IMR-90 (cell line): ENCODE results near the gene CRISP2. TPM values are rescaled to one million over a fixed set of nuclear protein-coding genes. Genes with fewer than 3 reads are reported as not detected.

ENCODE experiments used
- ATAC-seq: fragments of 200-7000 bp; cut with Tn5 transposase; 2 replicates; pipeline ENCODE4 v1.9.1; 2020; ENCODE audit warnings: low read depth, mild to moderate bottlenecking, moderate library complexity
- BruUV-seq: library from RNA; stranded (reverse); fragments of 400-500 nt; replicated peaks from 2 replicates; lab custom pipeline; 2021; lab: Mats Ljungman, UMichigan
- CTCF ChIA-PET: fragments of 300-600 bp; formaldehyde crosslinking; extraction: SDS; loops from one replicate; lab custom pipeline; 2021; ENCODE audit warnings: antibody characterized with exemption; lab: Yijun Ruan, JAX
- POLR2A ChIA-PET: fragments of 300-600 bp; sonication (Branson Sonifier 250); formaldehyde crosslinking; loops from one replicate; lab custom pipeline; 2022; ENCODE audit warnings: antibody characterized with exemption; ENCODE audit not compliant: unreplicated experiment; lab: Charles Lee
- DNase-seq: peaks from one replicate; pipeline ENCODE4 v3.0.0; 2013
- H2AFZ ChIP-seq: replicated peaks from 2 replicates; pipeline ENCODE3; 2013; ENCODE audit warnings: low read length, mild to moderate bottlenecking; ENCODE audit not compliant: poor library complexity
- H2AK5ac ChIP-seq: 2 replicates; pipeline ENCODE4 v1.6.1; 2013; ENCODE audit warnings: low read depth, low read length, inconsistent platforms
- H2AK9ac ChIP-seq: replicated peaks from 2 replicates; pipeline ENCODE3; 2013; ENCODE audit warnings: mild to moderate bottlenecking, low read depth, low read length, moderate library complexity; ENCODE audit not compliant: poor library complexity
- H2BK120ac ChIP-seq: 2 replicates; pipeline ENCODE4 v1.6.1; 2013; ENCODE audit warnings: low read depth, low read length, inconsistent platforms
- H2BK15ac ChIP-seq: 3 replicates; pipeline ENCODE4 v1.6.1; 2013; ENCODE audit warnings: low read depth, low read length, inconsistent platforms
- H2BK20ac ChIP-seq: 2 replicates; pipeline ENCODE4 v1.6.1; 2013; ENCODE audit warnings: low read depth, mild to moderate bottlenecking, inconsistent platforms, low read length, moderate library complexity
- H2BK5ac ChIP-seq: 2 replicates; pipeline ENCODE4 v1.6.1; 2013; ENCODE audit warnings: mild to moderate bottlenecking, low read depth, low read length, inconsistent platforms; ENCODE audit not compliant: poor library complexity, severe bottlenecking
- H3K14ac ChIP-seq: replicated peaks from 2 replicates; pipeline ENCODE4 v1.6.1; 2013; ENCODE audit warnings: low read depth, low read length, inconsistent platforms
- H3K18ac ChIP-seq: 2 replicates; pipeline ENCODE4 v1.6.1; 2013; ENCODE audit warnings: low read depth, low read length, control low read depth
- H3K23ac ChIP-seq: 2 replicates; pipeline ENCODE4 v1.6.1; 2013; ENCODE audit warnings: low read depth, low read length, inconsistent platforms
- H3K27ac ChIP-seq: 2 replicates; pipeline ENCODE4 v1.5.1; 2013; ENCODE audit warnings: mild to moderate bottlenecking, control low read depth, low read length; ENCODE audit not compliant: insufficient read depth
- H3K27me3 ChIP-seq: 2 replicates; pipeline ENCODE4 v1.6.1; 2013; ENCODE audit warnings: low read length; ENCODE audit not compliant: control insufficient read depth, insufficient read depth
- H3K36me3 ChIP-seq: 2 replicates; pipeline ENCODE4 v1.6.1; 2013; ENCODE audit warnings: low read length, mixed read lengths; ENCODE audit not compliant: control insufficient read depth, insufficient read depth
- H3K4ac ChIP-seq: 2 replicates; pipeline ENCODE4 v1.6.1; 2013; ENCODE audit warnings: low read depth, low read length, inconsistent platforms
- H3K4me1 ChIP-seq: 2 replicates; pipeline ENCODE4 v1.6.1; 2013; ENCODE audit warnings: low read length, mixed read lengths; ENCODE audit not compliant: control insufficient read depth, insufficient read depth
- H3K4me2 ChIP-seq: 2 replicates; pipeline ENCODE4 v1.6.1; 2013; ENCODE audit warnings: low read depth, mild to moderate bottlenecking, control low read depth, low read length, moderate library complexity
- H3K4me3 ChIP-seq: 2 replicates; pipeline ENCODE4 v1.5.1; 2013; ENCODE audit warnings: low read depth, mild to moderate bottlenecking, control low read depth, low read length, moderate library complexity; ENCODE audit not compliant: insufficient read depth
- H3K56ac ChIP-seq: 2 replicates; pipeline ENCODE4 v1.6.1; 2013; ENCODE audit warnings: low read length, inconsistent platforms; ENCODE audit not compliant: insufficient read depth; ENCODE audit errors: extremely low read depth
- H3K79me1 ChIP-seq, 2 experiments: 2 replicates each; pipeline ENCODE4 v1.6.1; 2013; ENCODE audit warnings: low read length in 2 of 2, inconsistent platforms in 1 of 2, low read depth in 1 of 2
- H3K9ac ChIP-seq: 2 replicates; pipeline ENCODE4 v1.6.1; 2013; ENCODE audit warnings: low read depth, low read length, control low read depth
- H3K9me1 ChIP-seq: 2 replicates; pipeline ENCODE4 v1.6.1; 2013; ENCODE audit warnings: low read length, inconsistent platforms; ENCODE audit not compliant: insufficient read depth
- H3K9me3 ChIP-seq: 2 replicates; pipeline ENCODE4 v1.6.1; 2013; ENCODE audit warnings: low read length; ENCODE audit not compliant: control insufficient read depth, insufficient read depth
- H4K20me1 ChIP-seq: 2 replicates; pipeline ENCODE4 v1.6.1; 2013; ENCODE audit warnings: low read length, inconsistent platforms; ENCODE audit not compliant: insufficient read depth
- H4K5ac ChIP-seq: 2 replicates; pipeline ENCODE4 v1.6.1; 2013; ENCODE audit warnings: mild to moderate bottlenecking, low read depth, low read length, control low read depth
- H4K8ac ChIP-seq, 2 experiments: 2 replicates each; pipeline ENCODE4 v1.6.1; 2013; ENCODE audit warnings: low read depth in 2 of 2, low read length in 2 of 2, control low read depth in 1 of 2, inconsistent platforms in 1 of 2
- H4K91ac ChIP-seq: 2 replicates; pipeline ENCODE4 v1.6.1; 2013; ENCODE audit warnings: low read depth, low read length, inconsistent platforms; ENCODE audit not compliant: insufficient read depth
- BHLHE40 ChIP-seq: fragments of 150-350 bp; IDR thresholded peaks from 2 replicates; pipeline ENCODE4 v1.6.1; 2016; ENCODE audit warnings: mild to moderate bottlenecking, low read depth, low read length
- CEBPB ChIP-seq: IDR thresholded peaks from 2 replicates; pipeline ENCODE4 v1.6.1; 2012; ENCODE audit warnings: low read depth, low read length, improper control_type of control experiment
- CHD1 ChIP-seq: IDR thresholded peaks from 2 replicates; pipeline ENCODE4 v1.6.1; 2012; ENCODE audit warnings: low read depth, low read length, improper control_type of control experiment
- FOS ChIP-seq: fragments of 150-350 bp; IDR thresholded peaks from 2 replicates; pipeline ENCODE4 v1.6.1; 2016; ENCODE audit warnings: low read depth, low read length
- MAFK ChIP-seq: IDR thresholded peaks from 2 replicates; pipeline ENCODE4 v1.6.1; 2012; ENCODE audit warnings: low read depth, low read length, improper control_type of control experiment
- MAZ ChIP-seq: IDR thresholded peaks from 2 replicates; pipeline ENCODE4 v1.6.1; 2012; ENCODE audit warnings: low read depth, mild to moderate bottlenecking, low read length, improper control_type of control experiment, moderate library complexity, borderline replicate concordance
- MXI1 ChIP-seq: IDR thresholded peaks from 2 replicates; pipeline ENCODE4 v1.6.1; 2012; ENCODE audit warnings: low read depth, mild to moderate bottlenecking, low read length, moderate library complexity, borderline replicate concordance
- NFE2L2 ChIP-seq: fragments of 150-350 bp; IDR thresholded peaks from 2 replicates; pipeline ENCODE4 v1.6.1; 2016; ENCODE audit warnings: low read depth, mild to moderate bottlenecking, low read length
- RFX5 ChIP-seq: IDR thresholded peaks from 2 replicates; pipeline ENCODE4 v1.8.0; 2012; ENCODE audit warnings: low read depth, mild to moderate bottlenecking, low read length, moderate library complexity
- SMC3 ChIP-seq: fragments of 150-350 bp; IDR thresholded peaks from 2 replicates; pipeline ENCODE4 v1.6.1; 2016; ENCODE audit warnings: low read depth, mild to moderate bottlenecking, antibody characterized with exemption, low read length, moderate library complexity
- WGBS, 2 experiments: methylation state at CpG; one replicate each; pipeline versions ENCODE4 v1.1.5 to v1.1.7; 2013; ENCODE audit warnings: missing lambda C conversion rate in 2 of 2; ENCODE audit not compliant: insufficient read length in 1 of 2; ENCODE audit errors: extremely low coverage in 2 of 2; 5-methylcytosine and 5-hydroxymethylcytosine counted together
- dilution Hi-C: fragments of 300-500 bp; cut with HindIII; formaldehyde crosslinking; loops from one replicate; pipeline ENCODE4 v1.14.3; 2018; ENCODE audit warnings: low sequenced_read_pairs; ENCODE audit not compliant: unreplicated experiment
- in situ Hi-C: fragments of 300-500 bp; cut with MboI; formaldehyde crosslinking; loops from 3 replicates; pipeline ENCODE4 v1.14.3; 2019; ENCODE audit warnings: low sequenced_read_pairs, inconsistent platforms, mixed read lengths
- intact Hi-C: fragments of 100-400 bp; cut with micrococcal nuclease; formaldehyde crosslinking; loops from 2 replicates; pipeline ENCODE4 v1.10.0; 2022
- polyA plus RNA-seq, 3 experiments: library from polyadenylated mRNA; depleted of rRNA; stranded (reverse); fragments of >200 nt; gene quantifications; 2 replicates each; pipeline ENCODE4 v1.2.3, GENCODE V29; 2012; ENCODE audit warnings: low replicate concordance in 1 of 3
- total RNA-seq: library from RNA; depleted of rRNA; stranded (reverse); fragments of >200 nt; gene quantifications from 2 replicates; pipeline ENCODE4 v1.2.3, GENCODE V29; 2012
- TF ChIP-seq, protein P1 (sequence below): fragments of 150-350 bp; IDR thresholded peaks from 2 replicates; pipeline ENCODE4 v1.6.1; 2016; ENCODE audit warnings: low read depth, mild to moderate bottlenecking, low read length, moderate library complexity, borderline replicate concordance
- TF ChIP-seq, protein P2 (sequence below): fragments of 150-350 bp; IDR thresholded peaks from 2 replicates; pipeline ENCODE4 v1.6.1; 2017; ENCODE audit warnings: mild to moderate bottlenecking, antibody characterized with exemption, low read length, low read depth

CRISP2 gene
- total and polyA plus RNA-seq, 2 of the 4 experiments (the other 2 are of a cell fraction), result not detected

DNA sequence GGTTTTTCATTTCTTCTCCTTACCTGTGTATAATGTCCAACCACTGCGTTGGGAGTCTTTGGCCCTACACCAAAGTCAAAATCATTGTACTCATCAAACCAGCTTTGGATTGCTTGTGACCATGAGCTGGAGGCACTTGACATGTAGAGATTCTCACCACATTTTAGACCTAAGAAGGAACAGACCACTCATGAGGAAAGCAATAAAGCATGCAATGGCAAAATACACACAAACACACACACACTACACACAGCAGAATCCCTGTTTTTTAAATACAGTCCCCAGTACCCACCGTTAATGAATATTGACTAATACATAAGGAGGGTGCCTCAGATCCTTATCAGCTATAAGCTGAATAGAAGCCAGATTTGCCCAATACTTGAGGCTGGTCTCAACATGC lies 20.3 kb upstream of the CRISP2 start:
- ATAC-seq (no peak), DNase-seq (no peak)
- Histone ChIP-seq H2BK120ac (no peak overlapping the region), H2BK15ac (no peak overlapping the region), H4K5ac (no peak overlapping the region), H3K9me1 (no peaks in the 10 kb centered on the region), H2AK5ac (no peak overlapping the region), H2AFZ (no peak overlapping the region), H3K27me3 (no peaks in the 10 kb centered on the region), H3K9ac (no peak overlapping the region), H3K36me3 (no peaks in the 10 kb centered on the region), H3K27ac (no peak overlapping the region), H4K91ac (no peak overlapping the region), H3K4ac (no peak overlapping the region), H3K18ac (no peak overlapping the region), H2BK5ac (no peak overlapping the region), H3K56ac (no peak overlapping the region), H4K8ac (no peak overlapping the region), H3K4me2 (no peak overlapping the region), H4K20me1 (no peaks in the 10 kb centered on the region), H3K14ac (no peak overlapping the region), H2BK20ac (no peak overlapping the region), H3K79me1 (no peaks in the 10 kb centered on the region), H2AK9ac (no peak overlapping the region), H3K4me1 (no peaks in the 10 kb centered on the region), H3K4me3 (no peak overlapping the region), H3K9me3 (no peaks in the 10 kb centered on the region), H3K23ac (no peak overlapping the region)
- in situ Hi-C loops (no loop called here), intact Hi-C loops (no loop called here), dilution Hi-C loops (no loop called here)
- TF ChIP-seq MAZ (no peak), MAFK (no peak), SMC3 (no peak), MXI1 (no peak), FOS (no peak), NFE2L2 (no peak), RFX5 (no peak), CHD1 (no peak), BHLHE40 (no peak), CEBPB (no peak)
- TF ChIP-seq, protein P1, sequence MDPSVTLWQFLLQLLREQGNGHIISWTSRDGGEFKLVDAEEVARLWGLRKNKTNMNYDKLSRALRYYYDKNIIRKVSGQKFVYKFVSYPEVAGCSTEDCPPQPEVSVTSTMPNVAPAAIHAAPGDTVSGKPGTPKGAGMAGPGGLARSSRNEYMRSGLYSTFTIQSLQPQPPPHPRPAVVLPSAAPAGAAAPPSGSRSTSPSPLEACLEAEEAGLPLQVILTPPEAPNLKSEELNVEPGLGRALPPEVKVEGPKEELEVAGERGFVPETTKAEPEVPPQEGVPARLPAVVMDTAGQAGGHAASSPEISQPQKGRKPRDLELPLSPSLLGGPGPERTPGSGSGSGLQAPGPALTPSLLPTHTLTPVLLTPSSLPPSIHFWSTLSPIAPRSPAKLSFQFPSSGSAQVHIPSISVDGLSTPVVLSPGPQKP, result no peak
- TF ChIP-seq, protein P2, sequence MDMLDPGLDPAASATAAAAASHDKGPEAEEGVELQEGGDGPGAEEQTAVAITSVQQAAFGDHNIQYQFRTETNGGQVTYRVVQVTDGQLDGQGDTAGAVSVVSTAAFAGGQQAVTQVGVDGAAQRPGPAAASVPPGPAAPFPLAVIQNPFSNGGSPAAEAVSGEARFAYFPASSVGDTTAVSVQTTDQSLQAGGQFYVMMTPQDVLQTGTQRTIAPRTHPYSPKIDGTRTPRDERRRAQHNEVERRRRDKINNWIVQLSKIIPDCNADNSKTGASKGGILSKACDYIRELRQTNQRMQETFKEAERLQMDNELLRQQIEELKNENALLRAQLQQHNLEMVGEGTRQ, result no peak
- no TSS peak for BruUV-seq
- CTCF ChIA-PET, result no interaction called here
- WGBS, 2 experiments, result no CpG with 5 or more reads among the region's 2 CpGs
- POLR2A ChIA-PET, result no interaction called here
